OCI-M2 (cell line): ENCODE data around the gene TRIM58.

Experiments used
- DNase-seq: peaks from one replicate; lab custom pipeline; 2025; ENCODE audit not compliant: unreplicated experiment; lab: John Stamatoyannopoulos, UW

The TRIM58 gene

GRCh38 chr1:247857069-247857984 is at the start of gene TRIM58:
Gene TRIM58, plus strand, starts transcription at chr1:247857187. Its CDS starts 60 bp downstream, at chr1:247857247.
- DNase-seq = peak; percentile 28

GRCh38 chr1:247812637-247813036 is 44.4 kb upstream of the TRIM58 start:
- DNase-seq = no peak

DNA sequence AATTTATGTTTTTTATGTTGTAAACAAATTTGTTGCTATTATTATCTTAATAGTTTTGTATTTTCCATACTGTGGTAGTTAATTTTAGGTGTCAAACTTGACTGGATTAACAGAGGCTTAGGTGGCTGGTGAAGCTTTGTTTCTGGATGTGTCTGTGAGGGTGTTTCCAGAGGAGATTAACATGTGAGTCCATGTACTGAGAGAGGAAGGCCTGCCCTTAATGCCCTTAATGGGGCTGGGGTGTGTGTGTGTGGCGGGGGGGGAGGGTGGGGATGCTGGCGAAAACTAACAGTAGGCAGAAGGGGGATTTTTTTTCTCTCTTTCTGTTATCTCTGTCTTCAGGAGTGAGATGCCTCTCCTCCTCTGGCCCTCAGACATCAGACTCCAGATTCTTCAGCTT is 34.9 kb upstream of the TRIM58 start:
- no peak for DNase-seq

GRCh38 chr1:247824023-247824422 is 33.0 kb upstream of the TRIM58 start, which contains the start of gene OR14A16:
Gene OR14A16, minus strand, starts transcription at chr1:247824119. Its CDS starts 8,390 bp downstream, at chr1:247815729.
- no peak for DNase-seq

- no peak for DNase-seq
These were observed 31.6 kb upstream of the TRIM58 start for GRCh38 chr1:247825362-247825761.

- no peak for DNase-seq
These were observed 27.3 kb upstream of the TRIM58 start for GRCh38 chr1:247829656-247830055.

- no peak for DNase-seq
These were observed 23.4 kb upstream of the TRIM58 start for GRCh38 chr1:247833601-247834000.

DNA sequence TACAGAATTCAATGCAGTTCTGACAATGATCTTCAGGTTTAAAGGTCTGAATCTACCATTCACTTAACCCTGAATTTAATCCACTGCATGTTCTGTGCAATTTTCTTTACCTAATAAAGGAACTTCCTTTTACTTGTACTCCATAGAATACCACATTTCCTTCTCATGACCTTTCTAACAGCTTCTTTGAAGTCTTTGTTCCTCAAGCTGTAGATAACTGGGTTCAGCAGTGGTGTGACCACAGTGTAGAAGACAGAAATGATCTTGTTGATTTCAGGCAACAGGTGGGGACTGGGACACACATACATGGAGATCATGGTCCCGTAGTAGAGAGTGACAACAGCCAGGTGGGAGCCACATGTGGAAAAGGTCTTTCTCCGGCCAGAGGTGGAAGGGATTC is 16.2 kb upstream of the TRIM58 start:
- no peak for DNase-seq

GRCh38 chr1:247841796-247842195 is 15.2 kb upstream of the TRIM58 start, which contains the start of gene OR11L1:
Gene OR11L1, minus strand, starts transcription at chr1:247841896. Its CDS starts 0 bp downstream, at chr1:247841896.
- no peak for DNase-seq

DNA sequence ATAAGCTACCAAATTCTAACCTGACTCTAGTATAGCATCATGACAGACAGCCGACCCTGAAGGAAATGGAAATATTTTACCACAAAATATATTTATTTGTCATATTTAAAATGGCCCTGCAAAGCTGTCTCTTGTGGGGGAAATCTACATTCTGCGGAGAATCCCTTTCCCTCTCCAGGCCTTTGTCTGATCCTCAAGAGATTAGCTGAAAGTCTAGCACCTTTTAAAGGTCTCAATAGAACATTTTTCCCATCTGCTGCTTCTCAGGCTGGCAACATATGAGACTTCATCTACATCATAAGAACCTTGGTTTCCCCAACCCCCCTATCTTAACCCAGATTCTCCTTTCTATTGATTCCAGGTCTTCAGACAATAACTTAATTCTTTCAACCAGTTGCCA is 13.6 kb upstream of the TRIM58 start:
- DNase-seq = no peak

GRCh38 chr1:247845011-247845692 is 11.8 kb upstream of the TRIM58 start:
- DNase-seq = no peak

GRCh38 chr1:247845693-247846017 is 11.3 kb upstream of the TRIM58 start:
- no peak for DNase-seq

GRCh38 chr1:247848346-247848745 is 8.6 kb upstream of the TRIM58 start:
- no peak for DNase-seq

GRCh38 chr1:247849616-247850015 is 7.4 kb upstream of the TRIM58 start:
- no peak for DNase-seq

DNA sequence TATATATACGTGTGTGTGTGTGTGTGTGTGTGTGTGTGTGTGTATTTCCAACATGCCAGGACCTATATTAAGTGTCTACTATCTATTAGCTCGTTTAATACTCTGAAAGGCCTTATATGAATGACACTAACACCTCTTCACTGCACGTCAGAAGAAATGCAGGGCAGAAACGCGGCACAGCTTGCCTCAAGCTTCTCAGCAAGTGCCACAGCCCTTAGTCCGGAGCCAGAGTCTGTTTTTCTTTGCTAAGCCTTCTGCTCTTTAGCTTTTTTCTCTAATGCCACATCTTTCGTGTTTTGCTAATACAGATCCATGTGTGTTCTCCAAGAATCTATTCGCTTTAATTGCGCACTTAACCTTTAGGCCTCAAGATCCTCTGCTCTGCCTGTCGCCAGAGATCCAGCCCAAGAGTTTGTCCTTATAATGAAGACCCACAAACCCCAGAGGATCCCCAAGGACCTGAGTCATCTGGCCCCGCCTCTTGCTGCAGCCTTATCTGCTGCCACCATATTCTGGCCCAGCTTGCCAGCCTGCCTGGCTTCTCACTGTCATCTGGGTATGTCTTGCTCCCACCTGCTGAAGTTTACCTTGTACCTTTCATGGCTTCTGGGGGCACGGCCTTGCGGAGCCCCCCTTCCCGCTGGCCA is 2.0 kb upstream of the TRIM58 start:
- no peak for DNase-seq

DNA sequence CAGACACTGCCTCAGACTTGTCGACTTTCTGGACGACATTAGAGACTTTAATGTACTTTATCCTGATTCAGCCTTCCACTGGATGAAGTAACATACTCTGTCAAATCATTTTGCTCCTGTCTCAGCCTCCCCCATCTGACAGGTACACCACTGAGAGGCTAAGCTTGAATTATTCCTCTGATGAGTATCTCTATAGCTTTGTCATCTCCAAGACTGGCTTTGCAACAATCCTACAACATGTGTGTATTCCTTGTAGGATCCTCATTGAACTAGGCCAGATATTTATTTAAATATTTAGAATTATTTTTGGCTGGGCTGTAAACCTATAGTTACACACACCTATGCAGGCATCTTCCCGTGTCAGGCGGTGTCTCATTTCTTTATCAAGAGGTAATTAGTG is 1.1 kb upstream of the TRIM58 start:
- no peak for DNase-seq

- no peak for DNase-seq
These were observed 1.1 kb downstream of the TRIM58 start for GRCh38 chr1:247857985-247858619.

- DNase-seq = no peak
These were observed 5.8 kb downstream of the TRIM58 start for GRCh38 chr1:247862756-247863155.

- no peak for DNase-seq
These were observed 7.7 kb downstream of the TRIM58 start for GRCh38 chr1:247864644-247865043.

- no peak for DNase-seq
These were observed 8.4 kb downstream of the TRIM58 start for GRCh38 chr1:247865416-247865815.

DNA sequence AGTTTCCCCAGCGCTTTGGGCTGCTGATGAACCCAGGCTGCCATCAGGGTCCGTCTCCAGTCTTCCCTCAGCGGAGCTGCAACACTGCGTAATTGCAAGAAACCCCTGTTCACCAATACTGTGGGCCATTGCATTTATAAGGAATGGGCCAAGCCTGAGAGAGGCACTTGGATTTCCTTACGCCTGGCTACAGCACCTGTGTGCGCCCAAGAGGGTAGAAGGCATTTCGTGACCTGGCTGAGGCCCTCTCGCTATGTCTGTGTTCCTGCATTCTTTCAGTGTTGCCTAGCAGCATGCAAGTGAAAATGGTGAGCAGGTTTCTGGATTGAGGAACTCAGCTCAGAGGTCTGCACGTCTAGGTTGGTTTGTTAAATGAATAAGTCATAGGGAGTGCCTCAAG is 26.4 kb downstream of the TRIM58 start:
- DNase-seq = no peak
